ENCODE data around the gene ABI3.
"Not testable (repeated sequence)": the region's sequence is repeated elsewhere in the genome, so short reads cannot be mapped to it uniquely, and the experiment has no call there.

The ABI3 gene

GRCh38 chr17:49210158-49211029 is at the start of gene ABI3, which contains the start of gene GNGT2:
TSS of gene ABI3 (plus strand) at chr17:49210707. CDS start at chr17:49210725, 18 bp downstream.
TSS of gene GNGT2 (minus strand) at chr17:49210574. CDS start at chr17:49207422, 3,152 bp downstream.
- peak; percentile 71 for DNase-seq (ENCODE audit: low spot score)

- DNase-seq (ENCODE audit: low spot score), result no peak
Measured at GRCh38 chr17:49162866-49163265, 47.6 kb upstream of the ABI3 start.

- DNase-seq (ENCODE audit: low spot score), result no peak
Measured at GRCh38 chr17:49165143-49165542, 45.4 kb upstream of the ABI3 start.

- no peak for DNase-seq (ENCODE audit: low spot score)
Measured at GRCh38 chr17:49168706-49169105, 41.8 kb upstream of the ABI3 start.

GRCh38 chr17:49170216-49170615 is 40.3 kb upstream of the ABI3 start:
- DNase-seq (ENCODE audit: low spot score), result no peak

- DNase-seq (ENCODE audit: low spot score), result not testable (repeated sequence)
Measured at GRCh38 chr17:49170711-49171110, 39.8 kb upstream of the ABI3 start.

GRCh38 chr17:49175978-49176377 is 34.5 kb upstream of the ABI3 start:
- not testable (repeated sequence) for DNase-seq (ENCODE audit: low spot score)

- peak; percentile 60 for DNase-seq (ENCODE audit: low spot score)
Measured at GRCh38 chr17:49180303-49180702, 30.2 kb upstream of the ABI3 start.

- no peak for DNase-seq (ENCODE audit: low spot score)
Measured at GRCh38 chr17:49180998-49181635, 29.4 kb upstream of the ABI3 start.

- no peak for DNase-seq (ENCODE audit: low spot score)
Measured at GRCh38 chr17:49183341-49183740, 27.2 kb upstream of the ABI3 start.

- DNase-seq (ENCODE audit: low spot score), result no peak
Measured at GRCh38 chr17:49183801-49184200, 26.7 kb upstream of the ABI3 start.

- DNase-seq (ENCODE audit: low spot score), result not testable (repeated sequence)
Measured at GRCh38 chr17:49184522-49184921, 26.0 kb upstream of the ABI3 start.

- not testable (repeated sequence) for DNase-seq (ENCODE audit: low spot score)
Measured at GRCh38 chr17:49185381-49185780, 25.1 kb upstream of the ABI3 start.

- DNase-seq (ENCODE audit: low spot score), result no peak
Measured at GRCh38 chr17:49187301-49187700, 23.2 kb upstream of the ABI3 start.

- DNase-seq (ENCODE audit: low spot score), result no peak
Measured at GRCh38 chr17:49190932-49191331, 19.6 kb upstream of the ABI3 start.

- no peak for DNase-seq (ENCODE audit: low spot score)
Measured at GRCh38 chr17:49191409-49191916, 19.0 kb upstream of the ABI3 start.

GRCh38 chr17:49191917-49192741 is 18.4 kb upstream of the ABI3 start:
- DNase-seq (ENCODE audit: low spot score), result peak; percentile 84

- DNase-seq (ENCODE audit: low spot score), result no peak
Measured at GRCh38 chr17:49193513-49194296, 16.8 kb upstream of the ABI3 start.

- no peak for DNase-seq (ENCODE audit: low spot score)
Measured at GRCh38 chr17:49194297-49194607, 16.3 kb upstream of the ABI3 start.

GRCh38 chr17:49195751-49196150 is 14.8 kb upstream of the ABI3 start:
- DNase-seq (ENCODE audit: low spot score), result no peak

- no peak for DNase-seq (ENCODE audit: low spot score)
Measured at GRCh38 chr17:49196520-49196919, 14.0 kb upstream of the ABI3 start.

Data from CD4-positive, alpha-beta T cell treated with Interleukin-6 at 100 ng/mL for 8 hours (primary cell).